ENCODE data around the gene PARVB.

DNA sequence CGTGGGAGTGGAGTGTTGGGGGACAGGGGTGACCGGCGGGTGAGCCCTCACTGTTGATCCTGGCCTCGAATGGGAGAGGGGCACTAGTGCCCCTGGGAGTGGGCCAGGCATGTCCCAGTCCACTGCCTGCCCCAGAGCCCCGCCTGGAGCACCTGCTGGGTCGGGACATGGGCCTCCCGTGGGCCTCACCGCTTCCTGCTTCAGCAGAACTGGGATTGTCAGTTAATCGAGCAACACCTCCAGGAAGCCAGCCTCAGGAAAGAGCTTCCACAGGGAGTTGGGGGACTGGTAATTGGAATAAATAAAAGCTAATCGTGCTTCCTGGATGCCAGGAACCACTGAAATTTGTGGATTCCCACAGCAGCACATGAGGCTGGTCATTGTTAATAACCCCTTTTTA, 43.8 kb downstream of the PARVB start:
- TF ChIP-seq, protein P1, sequence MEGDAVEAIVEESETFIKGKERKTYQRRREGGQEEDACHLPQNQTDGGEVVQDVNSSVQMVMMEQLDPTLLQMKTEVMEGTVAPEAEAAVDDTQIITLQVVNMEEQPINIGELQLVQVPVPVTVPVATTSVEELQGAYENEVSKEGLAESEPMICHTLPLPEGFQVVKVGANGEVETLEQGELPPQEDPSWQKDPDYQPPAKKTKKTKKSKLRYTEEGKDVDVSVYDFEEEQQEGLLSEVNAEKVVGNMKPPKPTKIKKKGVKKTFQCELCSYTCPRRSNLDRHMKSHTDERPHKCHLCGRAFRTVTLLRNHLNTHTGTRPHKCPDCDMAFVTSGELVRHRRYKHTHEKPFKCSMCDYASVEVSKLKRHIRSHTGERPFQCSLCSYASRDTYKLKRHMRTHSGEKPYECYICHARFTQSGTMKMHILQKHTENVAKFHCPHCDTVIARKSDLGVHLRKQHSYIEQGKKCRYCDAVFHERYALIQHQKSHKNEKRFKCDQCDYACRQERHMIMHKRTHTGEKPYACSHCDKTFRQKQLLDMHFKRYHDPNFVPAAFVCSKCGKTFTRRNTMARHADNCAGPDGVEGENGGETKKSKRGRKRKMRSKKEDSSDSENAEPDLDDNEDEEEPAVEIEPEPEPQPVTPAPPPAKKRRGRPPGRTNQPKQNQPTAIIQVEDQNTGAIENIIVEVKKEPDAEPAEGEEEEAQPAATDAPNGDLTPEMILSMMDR (IDR thresholded peaks at IDR 0.05; ENCODE audit: poor library complexity) = no peak
- no peak for TF ChIP-seq EZH2 (IDR thresholded peaks at IDR 0.05; ENCODE audit: borderline replicate concordance)
- no peak for TF ChIP-seq EZH2phosphoT487 (IDR thresholded peaks at IDR 0.05; ENCODE audit: low read depth, severe bottlenecking, unreplicated experiment)
